Measurements from ENCODE around the gene CCNO. TPM values are rescaled to one million over a fixed set of nuclear protein-coding genes. Genes with fewer than 3 reads are reported as not detected.

Gene CCNO, protein sequence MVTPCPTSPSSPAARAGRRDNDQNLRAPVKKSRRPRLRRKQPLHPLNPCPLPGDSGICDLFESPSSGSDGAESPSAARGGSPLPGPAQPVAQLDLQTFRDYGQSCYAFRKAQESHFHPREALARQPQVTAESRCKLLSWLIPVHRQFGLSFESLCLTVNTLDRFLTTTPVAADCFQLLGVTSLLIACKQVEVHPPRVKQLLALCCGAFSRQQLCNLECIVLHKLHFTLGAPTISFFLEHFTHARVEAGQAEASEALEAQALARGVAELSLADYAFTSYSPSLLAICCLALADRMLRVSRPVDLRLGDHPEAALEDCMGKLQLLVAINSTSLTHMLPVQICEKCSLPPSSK
- 1 to 10 TPM in 2 of 4 donors, under 1 TPM in 1, not detected in 1; 0.95 to 3.1 (median 2.5) TPM for total RNA-seq

- peak; percentile 35 to 76 (median 75) for DNase-seq
- Histone ChIP-seq H3K27ac (peak within 1 kb of the TSS in 2 of 4 donors; percentile 0 to 27), H3K36me3 (no peaks in the 10 kb centered on the region), H3K4me1 (peaks cover 3 to 39% (median 21%) of the 10 kb centered on the region in 4 donors), H3K9me3 (no peaks in the 10 kb centered on the region), H3K4me3 (peak within 1 kb of the TSS; percentile 27 to 63 (median 62)), H3K27me3 (peaks cover 0 to 39% of the 10 kb centered on the region in 2 donors)
- TF ChIP-seq CTCF (IDR thresholded peaks at IDR 0.05) (no peak), POLR2A (IDR thresholded peaks at IDR 0.05) (peak in 1 of 2 donors; percentile 23)
These were observed at the start of gene CCNO for GRCh38 chr5:55232985-55233928. TSS of gene CCNO (minus strand) at chr5:55233608. CDS start at chr5:55233523, 85 bp downstream.

DNA sequence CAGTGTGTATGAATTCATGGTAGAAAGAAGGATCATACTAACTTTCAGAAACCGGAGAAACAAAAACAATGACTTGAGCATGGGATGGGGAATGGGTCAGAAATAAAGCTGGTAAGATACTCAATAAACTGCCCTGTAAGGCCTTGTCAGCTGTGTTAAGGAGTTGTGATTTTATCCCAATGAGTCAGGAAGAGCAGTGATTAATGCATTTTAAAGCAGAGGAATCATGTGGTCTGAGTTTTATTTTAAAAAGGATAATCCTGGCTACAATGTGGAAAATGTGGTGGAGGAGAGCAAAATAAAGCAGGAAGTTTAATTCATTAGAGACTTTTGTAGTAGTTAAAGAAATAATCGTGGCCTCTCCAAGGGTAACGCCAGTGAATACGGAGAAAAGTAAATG lies 45.4 kb upstream of the CCNO start:
- no peak for DNase-seq
- Histone ChIP-seq H3K4me1 (no peaks in the 10 kb centered on the region), H3K36me3 (peaks cover 0 to 91% (median 0%) of the 10 kb centered on the region in 3 donors), H3K27me3 (no peaks in the 10 kb centered on the region), H3K9me3 (no peaks in the 10 kb centered on the region), H3K4me3 (no peak overlapping the region), H3K27ac (no peak overlapping the region)
- TF ChIP-seq CTCF (IDR thresholded peaks at IDR 0.05), result no peak
- TF ChIP-seq POLR2A (IDR thresholded peaks at IDR 0.05), result no peak

DNA sequence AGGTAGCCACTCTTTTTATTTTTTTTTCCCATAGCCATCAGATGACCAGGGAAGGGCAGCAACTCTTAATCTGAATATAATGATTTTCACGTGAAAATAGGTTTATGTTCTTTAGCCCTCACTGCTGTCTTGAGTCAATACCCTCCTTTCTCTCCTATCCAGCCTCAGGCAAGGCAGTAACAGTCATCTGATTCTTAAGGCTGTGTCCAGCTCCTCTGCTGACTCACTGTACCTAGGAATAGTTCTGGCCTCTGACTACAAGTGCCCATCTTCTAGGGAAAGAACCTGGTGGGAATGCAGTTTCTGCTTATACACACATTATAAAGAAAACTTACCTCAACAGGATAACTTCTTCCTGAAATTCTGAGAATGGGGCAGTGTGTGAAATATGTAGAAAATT lies 43.4 kb upstream of the CCNO start:
- Histone ChIP-seq H3K4me3 (no peak overlapping the region), H3K9me3 (no peaks in the 10 kb centered on the region), H3K27ac (no peak overlapping the region), H3K27me3 (no peaks in the 10 kb centered on the region), H3K36me3 (peaks cover 0 to 90% (median 0%) of the 10 kb centered on the region in 3 donors), H3K4me1 (no peaks in the 10 kb centered on the region)
- DNase-seq, result no peak
- TF ChIP-seq POLR2A (IDR thresholded peaks at IDR 0.05) (no peak), CTCF (IDR thresholded peaks at IDR 0.05) (no peak)

GRCh38 chr5:55258339-55258738 lies 24.9 kb upstream of the CCNO start:
- no peak for DNase-seq
- H3K4me3 ChIP-seq, result no peak overlapping the region
- no peaks in the 10 kb centered on the region for H3K4me1 ChIP-seq

GRCh38 chr5:55254802-55255201 lies 21.4 kb upstream of the CCNO start:
- TF ChIP-seq POLR2A (IDR thresholded peaks at IDR 0.05) (no peak), CTCF (IDR thresholded peaks at IDR 0.05) (no peak)
- Histone ChIP-seq H3K4me1 (no peaks in the 10 kb centered on the region), H3K36me3 (peaks cover 0 to 47% (median 0%) of the 10 kb centered on the region in 3 donors), H3K27me3 (no peaks in the 10 kb centered on the region), H3K9me3 (no peaks in the 10 kb centered on the region), H3K4me3 (no peak overlapping the region), H3K27ac (no peak overlapping the region)
- DNase-seq, result no peak

More at GRCh38 chr5:55258339-55258738, 24.9 kb upstream of the CCNO start:
- no peak for TF ChIP-seq POLR2A (IDR thresholded peaks at IDR 0.05)
- Histone ChIP-seq H3K27me3 (no peaks in the 10 kb centered on the region), H3K27ac (no peak overlapping the region), H3K9me3 (no peaks in the 10 kb centered on the region), H3K36me3 (peaks cover 0 to 75% (median 0%) of the 10 kb centered on the region in 3 donors)
